PC-9 (cell line): ENCODE measurements around the gene TRPV3.

Experiments used
- CTCF ChIP-seq: fragments of 200-600 bp; sonication (generic); conservative IDR thresholded peaks from 2 replicates; pipeline ENCODE4 v1.6.1; 2017; ENCODE audit warnings: mixed run types, antibody characterized with exemption, mild to moderate bottlenecking, moderate library complexity
- EZH2 ChIP-seq: fragments of 200-600 bp; sonication (generic); IDR thresholded peaks from 2 replicates; pipeline ENCODE4 v1.8.0; 2017; ENCODE audit warnings: antibody characterized with exemption, low read depth

GRCh38 chr17:3590231-3590630 lies 32.6 kb upstream of the TRPV3 start:
- TF ChIP-seq CTCF: no peak
- TF ChIP-seq EZH2: no peak
